Inflammatory macrophage treated with lipopolysaccharide for 4 hours (primary cell): ENCODE measurements around the gene ZNF329.
"Not testable (repeated sequence)": the region's sequence is repeated elsewhere in the genome, so short reads cannot be mapped to it uniquely, and the experiment has no call there.

ENCODE experiments used
- DNase-seq: peaks from one replicate; pipeline ENCODE4 v3.0.0-alpha.2; 2020

ZNF329 gene

GRCh38 chr19:58150328-58150921 lies at the start of gene ZNF329:
Gene ZNF329, minus strand, starts transcription at chr19:58150789. Its CDS starts 21,286 bp downstream, at chr19:58129503.
- DNase-seq: peak; percentile 87

- peak; percentile 27 for DNase-seq
Measured at GRCh38 chr19:58196901-58197616, 46.5 kb upstream of the ZNF329 start.

GRCh38 chr19:58183817-58184215 lies 33.2 kb upstream of the ZNF329 start:
- no peak for DNase-seq

- DNase-seq: peak; percentile 97
Measured at GRCh38 chr19:58182989-58183816, 32.6 kb upstream of the ZNF329 start, which contains the start of gene ZNF274. Gene ZNF274, plus strand, starts transcription at chr19:58183061. Its CDS starts 905 bp downstream, at chr19:58183966.

- DNase-seq: no peak
Measured at GRCh38 chr19:58182577-58182988, 32.0 kb upstream of the ZNF329 start.

GRCh38 chr19:58181902-58182576 lies 31.4 kb upstream of the ZNF329 start:
- peak; percentile 30 for DNase-seq

- no peak for DNase-seq
Measured at GRCh38 chr19:58170860-58171259, 20.3 kb upstream of the ZNF329 start.

- no peak for DNase-seq
Measured at GRCh38 chr19:58166708-58167280, 16.2 kb upstream of the ZNF329 start.

- no peak for DNase-seq
Measured at GRCh38 chr19:58166268-58166667, 15.7 kb upstream of the ZNF329 start.

- no peak for DNase-seq
Measured at GRCh38 chr19:58157045-58157728, 6.6 kb upstream of the ZNF329 start.

GRCh38 chr19:58154679-58155648 lies 4.4 kb upstream of the ZNF329 start:
- peak; percentile 94 for DNase-seq

GRCh38 chr19:58154287-58154678 lies 3.7 kb upstream of the ZNF329 start:
- DNase-seq: no peak

GRCh38 chr19:58153386-58153785 lies 2.8 kb upstream of the ZNF329 start:
- DNase-seq: no peak

- not testable (repeated sequence) for DNase-seq
Measured at GRCh38 chr19:58147475-58147874, 3.1 kb downstream of the ZNF329 start.

- no peak for DNase-seq
Measured at GRCh38 chr19:58145849-58146248, 4.7 kb downstream of the ZNF329 start.

GRCh38 chr19:58134244-58134643 lies 16.3 kb downstream of the ZNF329 start:
- DNase-seq: no peak

- no peak for DNase-seq
Measured at GRCh38 chr19:58129284-58129683, 21.3 kb downstream of the ZNF329 start.

GRCh38 chr19:58128041-58128685 lies 22.4 kb downstream of the ZNF329 start:
- DNase-seq: peak; percentile 3

- DNase-seq: no peak
Measured at GRCh38 chr19:58123354-58123753, 27.2 kb downstream of the ZNF329 start.
